ENCODE results near the gene NLRP3. TPM values are rescaled to one million over a fixed set of nuclear protein-coding genes. Genes with fewer than 3 reads are reported as not detected.

NLRP3 gene
- total and polyA plus RNA-seq, 2 donors (not counting 1 experiment from before 2014, with no cell fraction given): 1.4 to 1.7 TPM

DNA sequence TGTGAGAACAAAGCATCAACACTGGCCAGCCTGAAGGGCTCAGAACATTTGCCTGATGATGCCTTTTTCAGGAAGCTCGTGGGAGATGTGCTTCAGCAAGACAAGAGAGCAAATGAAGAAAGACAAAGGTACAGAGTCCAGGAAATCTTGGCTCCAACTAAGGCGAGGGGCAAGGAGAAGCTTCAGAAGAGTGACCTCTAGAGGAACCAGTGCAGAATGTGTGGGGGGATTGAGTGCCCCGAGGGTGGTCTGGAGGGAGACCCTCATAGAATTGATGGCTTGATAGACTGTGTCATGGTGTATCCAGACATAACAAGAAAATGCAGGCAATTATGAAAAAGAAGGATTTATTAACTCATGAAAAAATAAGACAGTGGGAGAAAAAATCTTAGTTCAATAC is 15.3 kb upstream of the NLRP3 start:
- WGBS (ENCODE audit: insufficient coverage): 63% methylated on average over 3 of the region's 3 CpGs
- H3K79me2 ChIP-seq (ENCODE audit: control insufficient read depth, insufficient read depth, low read length): no peaks in the 10 kb centered on the region
- H4K20me1 ChIP-seq (ENCODE audit: control insufficient read depth, insufficient read depth, low read length, poor library complexity, severe bottlenecking): no peaks in the 10 kb centered on the region
- no peaks in the 10 kb centered on the region for H3K27me3 Mint-ChIP-seq
- H3K27ac Mint-ChIP-seq: no peak overlapping the region
- intact Hi-C loops (cut with micrococcal nuclease): no loop called here
- ATAC-seq (ENCODE audit: low read depth) (no peak), DNase-seq (no peak)
- no peak overlapping the region for H3K4me3 Mint-ChIP-seq
- no peak for TF ChIP-seq CTCF (IDR thresholded peaks at IDR 0.05)
- TF ChIP-seq EZH2 (IDR thresholded peaks at IDR 0.05; ENCODE audit: borderline replicate concordance, insufficient read depth, low read depth, low read length, poor library complexity, severe bottlenecking): no peak
- no peaks in the 10 kb centered on the region for H3K27me3 ChIP-seq (replicated peaks in 1 of 4; ENCODE audit: control extremely low read depth in 1 of 4, control insufficient read depth in 3 of 4, insufficient read depth in 4 of 4, low read length in 3 of 4)
- H3K27ac ChIP-seq (ENCODE audit: low read length in 2 of 2): no peak overlapping the region
- H3K9ac ChIP-seq (ENCODE audit: low read length): no peak overlapping the region
- H3K4me1 ChIP-seq (ENCODE audit: control insufficient read depth in 2 of 2, insufficient read depth in 2 of 2, low read length in 2 of 2): peaks cover 3 to 8% of the 10 kb centered on the region in 2 donors
- H3K9me3 Mint-ChIP-seq (ENCODE audit: insufficient read depth): no peaks in the 10 kb centered on the region
- H3K4me1 Mint-ChIP-seq: peaks cover 12% of the 10 kb centered on the region
- no peak overlapping the region for H3K4me3 ChIP-seq (ENCODE audit: control extremely low read depth in 1 of 5, extremely low read depth in 1 of 5, insufficient read depth in 1 of 5, low read depth in 2 of 5, low read length in 4 of 5)
- H3K4me2 ChIP-seq (replicated peaks; ENCODE audit: low read depth, low read length, poor library complexity, severe bottlenecking): no peak overlapping the region
- H2AFZ ChIP-seq (ENCODE audit: insufficient read depth, low read depth, low read length, poor library complexity, severe bottlenecking): no peak overlapping the region
- ChIA-PET CTCF (interaction anchor here (0.6 to 1.1 kb wide), 2 partner anchors 10 to 87 kb away, joined by 3 to 4 read pairs; no protein-coding TSS in a partner anchor), POLR2A (no interaction called here)
- no peaks in the 10 kb centered on the region for H3K9me3 ChIP-seq (ENCODE audit: control extremely low read depth in 1 of 3, control insufficient read depth in 2 of 3, insufficient read depth in 1 of 3, low read length in 2 of 3)
- H3K36me3 ChIP-seq (replicated peaks in 1 of 2; ENCODE audit: control extremely low read depth in 1 of 2, control insufficient read depth in 1 of 2, extremely low read depth in 1 of 2, insufficient read depth in 2 of 2, low read length in 1 of 2): no peaks in the 10 kb centered on the region

GRCh38 chr1:247401310-247402119 is 14.5 kb upstream of the NLRP3 start:
- Histone ChIP-seq H3K79me2 (ENCODE audit: control insufficient read depth, insufficient read depth, low read length) (no peaks in the 10 kb centered on the region), H3K4me2 (replicated peaks; ENCODE audit: low read depth, low read length, poor library complexity, severe bottlenecking) (no peak overlapping the region), H3K27me3 (replicated peaks in 1 of 4; ENCODE audit: control extremely low read depth in 1 of 4, control insufficient read depth in 3 of 4, insufficient read depth in 4 of 4, low read length in 3 of 4) (no peaks in the 10 kb centered on the region), H3K27ac (ENCODE audit: low read length in 2 of 2) (no peak overlapping the region), H3K36me3 (replicated peaks in 1 of 2; ENCODE audit: control extremely low read depth in 1 of 2, control insufficient read depth in 1 of 2, extremely low read depth in 1 of 2, insufficient read depth in 2 of 2, low read length in 1 of 2) (no peaks in the 10 kb centered on the region), H3K4me1 (ENCODE audit: control insufficient read depth in 2 of 2, insufficient read depth in 2 of 2, low read length in 2 of 2) (peaks cover 3 to 8% of the 10 kb centered on the region in 2 donors), H3K4me3 (ENCODE audit: control extremely low read depth in 1 of 5, extremely low read depth in 1 of 5, insufficient read depth in 1 of 5, low read depth in 2 of 5, low read length in 4 of 5) (no peak overlapping the region), H4K20me1 (ENCODE audit: control insufficient read depth, insufficient read depth, low read length, poor library complexity, severe bottlenecking) (no peaks in the 10 kb centered on the region), H3K9me3 (ENCODE audit: control extremely low read depth in 1 of 3, control insufficient read depth in 2 of 3, insufficient read depth in 1 of 3, low read length in 2 of 3) (peaks cover 0 to 3% (median 0%) of the 10 kb centered on the region in 3 donors), H2AFZ (ENCODE audit: insufficient read depth, low read depth, low read length, poor library complexity, severe bottlenecking) (no peak overlapping the region), H3K9ac (ENCODE audit: low read length) (no peak overlapping the region)
- Mint-ChIP-seq H3K27ac (no peak overlapping the region), H3K4me1 (peaks cover 12% of the 10 kb centered on the region), H3K9me3 (ENCODE audit: insufficient read depth) (no peaks in the 10 kb centered on the region), H3K4me3 (no peak overlapping the region), H3K27me3 (no peaks in the 10 kb centered on the region)
- ATAC-seq (ENCODE audit: low read depth): no peak
- WGBS (ENCODE audit: insufficient coverage): 85% methylated on average over 9 of the region's 10 CpGs
- ChIA-PET POLR2A (interaction anchor here (0.5 kb wide), 1 partner anchor 11 kb away, joined by 9 read pairs; no protein-coding TSS in a partner anchor), CTCF (interaction anchor here (0.9 to 1.1 kb wide), 2 partner anchors 8 to 11 kb away, joined by 3 read pairs; no protein-coding TSS in a partner anchor)
- DNase-seq: no peak
- TF ChIP-seq EZH2 (IDR thresholded peaks at IDR 0.05; ENCODE audit: borderline replicate concordance, insufficient read depth, low read depth, low read length, poor library complexity, severe bottlenecking): no peak
- TF ChIP-seq CTCF (IDR thresholded peaks at IDR 0.05): no peak
- intact Hi-C loops (cut with micrococcal nuclease): no loop called here
